AG04450 (cell line): Measurements from ENCODE around the gene FOXD4. TPM values are rescaled to one million over a fixed set of nuclear protein-coding genes. Genes with fewer than 3 reads are reported as not detected.
"Not testable (repeated sequence)": the region's sequence is repeated elsewhere in the genome, so short reads cannot be mapped to it uniquely, and the experiment has no call there.

Experiments
- CTCF ChIA-PET: fragments of 300-600, 350-600 bp; formaldehyde crosslinking; extraction: SDS; loops from one replicate; lab custom pipeline; 2022; ENCODE audit warnings: antibody characterized with exemption, inconsistent platforms; lab: Charles Lee
- POLR2A ChIA-PET: fragments of 350-600 bp; formaldehyde crosslinking; extraction: SDS; loops from one replicate; lab custom pipeline; 2021; ENCODE audit warnings: antibody characterized with exemption, inconsistent platforms; lab: Yijun Ruan, JAX
- DNase-seq: peaks from one replicate; pipeline ENCODE4 v3.0.0-alpha.2; 2011; ENCODE audit warnings: low read depth, low spot score
- H3K27ac ChIP-seq: one replicate; pipeline ENCODE4 v1.5.1; 2012; ENCODE audit warnings: low read depth, low read length, control low read depth
- H3K27me3 ChIP-seq: one replicate; pipeline ENCODE4 v1.6.0; 2012; ENCODE audit warnings: low read length; ENCODE audit not compliant: control insufficient read depth, insufficient read depth
- H3K4me3 ChIP-seq: 2 replicates; pipeline ENCODE4 v1.5.1; 2011; ENCODE audit warnings: mild to moderate bottlenecking, low read depth, low read length, control low read depth
- H3K9me3 ChIP-seq: 2 replicates; pipeline ENCODE4 v1.5.1; 2012; ENCODE audit warnings: low read length; ENCODE audit not compliant: control insufficient read depth, insufficient read depth
- polyA plus RNA-seq: library from polyadenylated mRNA; depleted of rRNA; stranded (reverse); fragments of >200 nt; gene quantifications from 2 replicates; pipeline ENCODE4 v1.2.3, GENCODE V29; 2011; rRNA removed

FOXD4 gene
- polyA plus RNA-seq, 1 experiment, result not detected

DNA sequence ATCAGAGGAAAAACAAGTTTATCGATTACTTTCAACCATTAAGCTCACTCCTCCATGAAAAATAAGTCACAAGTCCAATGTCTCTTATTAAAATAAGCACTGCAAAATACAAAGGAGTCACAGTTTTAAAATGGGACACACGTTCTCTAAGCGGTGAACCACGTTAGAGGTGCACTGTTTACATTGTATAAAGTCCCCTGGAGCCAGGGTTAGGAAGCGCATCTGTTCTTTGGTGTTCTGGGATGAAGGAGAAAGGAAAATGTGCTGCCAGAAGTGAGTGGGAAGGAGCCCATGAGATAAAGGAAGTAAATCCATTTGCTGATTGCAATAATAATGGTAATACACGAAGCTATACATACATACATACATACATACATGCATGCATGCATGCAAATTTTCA, 30.4 kb downstream of the FOXD4 start:
- H3K27me3 ChIP-seq, POLR2A ChIA-PET, CTCF ChIA-PET, H3K9me3 ChIP-seq, H3K4me3 ChIP-seq, DNase-seq, H3K27ac ChIP-seq: not testable (repeated sequence)

DNA sequence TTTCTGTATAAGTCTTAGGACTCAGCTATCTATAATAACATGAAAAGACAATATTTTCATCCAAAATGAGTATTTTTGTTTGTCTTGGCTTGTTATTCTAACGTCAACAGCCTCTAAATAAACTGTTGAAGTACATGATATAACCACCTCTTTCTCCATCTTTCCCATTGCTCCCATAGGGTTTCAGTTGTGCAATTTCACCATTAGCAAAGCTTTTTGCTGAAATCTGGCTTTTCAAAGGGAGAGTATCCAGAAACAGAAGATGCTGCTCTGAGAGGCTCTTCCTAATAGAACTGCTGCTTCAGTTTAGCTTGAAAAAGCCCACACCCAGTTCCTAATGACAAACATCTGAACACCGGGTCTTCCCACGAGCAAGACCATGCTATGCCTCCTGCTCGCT, 31.1 kb downstream of the FOXD4 start:
- H3K4me3 ChIP-seq, H3K27me3 ChIP-seq, CTCF ChIA-PET, DNase-seq, H3K27ac ChIP-seq, POLR2A ChIA-PET, H3K9me3 ChIP-seq: not testable (repeated sequence)

DNA sequence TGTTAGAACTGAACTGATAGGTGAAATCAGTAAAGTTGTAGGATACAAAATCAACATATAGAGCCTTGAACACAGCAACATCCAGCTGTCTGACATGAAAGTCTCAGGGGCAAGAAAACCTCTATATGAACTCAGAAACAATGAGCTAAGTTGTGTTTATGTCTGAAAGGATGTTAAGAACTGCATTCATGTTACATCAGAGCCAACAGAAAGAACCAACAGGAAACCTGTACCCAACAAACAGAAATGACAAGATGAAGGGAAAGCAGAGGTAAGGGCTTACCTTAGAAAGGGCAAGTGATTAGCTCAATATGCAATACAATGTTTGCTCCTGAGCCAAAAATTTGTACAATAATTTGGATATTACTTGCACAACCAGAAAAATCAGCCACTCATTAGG, 31.5 kb downstream of the FOXD4 start:
- H3K27ac ChIP-seq, H3K9me3 ChIP-seq, H3K4me3 ChIP-seq, H3K27me3 ChIP-seq, DNase-seq, POLR2A ChIA-PET, CTCF ChIA-PET: not testable (repeated sequence)

DNA sequence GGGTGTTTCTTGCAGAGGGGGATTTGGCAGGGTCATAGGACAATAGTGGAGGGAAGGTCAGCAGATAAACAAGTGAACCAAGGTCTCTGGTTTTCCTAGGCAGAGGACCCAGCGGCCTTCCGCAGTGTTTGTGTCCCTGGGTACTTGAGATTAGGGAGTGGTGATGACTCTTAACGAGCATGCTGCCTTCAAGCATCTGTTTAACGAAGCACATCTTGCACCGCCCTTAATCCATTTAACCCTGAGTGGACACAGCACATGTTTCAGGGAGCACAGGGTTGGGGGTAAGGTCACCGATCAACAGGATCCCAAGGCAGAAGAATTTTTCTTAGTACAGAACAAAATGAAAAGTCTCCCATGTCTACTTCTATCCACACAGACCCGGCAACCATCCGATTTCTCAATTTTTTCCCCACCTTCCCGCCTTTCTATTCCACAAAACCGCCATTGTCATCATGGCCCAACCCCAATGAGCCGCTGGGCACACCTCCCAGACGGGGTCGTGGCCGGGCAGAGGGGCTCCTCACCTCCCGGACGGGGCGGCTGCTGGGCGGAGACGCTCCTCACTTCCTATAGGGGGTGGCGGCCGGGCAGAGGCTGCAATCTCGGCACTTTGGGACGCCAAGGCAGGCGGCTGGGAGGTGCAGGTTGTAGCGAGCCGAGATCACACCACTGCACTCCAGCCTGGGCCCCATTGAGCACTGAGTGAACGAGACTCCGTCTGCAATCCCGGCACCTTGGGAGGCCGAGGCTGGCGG, 35.1 kb downstream of the FOXD4 start:
- DNase-seq, H3K9me3 ChIP-seq, H3K27me3 ChIP-seq, H3K27ac ChIP-seq, POLR2A ChIA-PET, CTCF ChIA-PET, H3K4me3 ChIP-seq: not testable (repeated sequence)

DNA sequence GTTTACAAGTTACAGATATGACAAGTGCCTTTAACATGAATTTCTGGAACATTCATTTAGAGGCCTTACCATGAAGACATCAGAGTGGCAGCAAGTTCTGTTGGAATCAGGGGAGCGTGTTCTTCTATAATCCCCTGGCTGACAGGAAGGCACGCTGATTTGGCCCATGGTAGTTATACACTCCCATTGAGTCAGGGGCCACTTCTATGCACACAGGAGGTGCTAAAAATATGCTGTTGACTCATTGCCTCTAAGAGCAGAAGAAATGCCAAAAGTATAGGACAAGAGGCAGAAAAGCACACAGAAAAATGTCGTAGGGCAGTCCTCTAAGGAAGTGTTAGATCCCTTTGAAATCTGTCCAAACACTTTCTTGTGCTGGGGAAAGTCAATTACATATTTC, 39.9 kb downstream of the FOXD4 start:
- H3K27ac ChIP-seq, CTCF ChIA-PET, H3K27me3 ChIP-seq, H3K4me3 ChIP-seq, H3K9me3 ChIP-seq, POLR2A ChIA-PET, DNase-seq: not testable (repeated sequence)

DNA sequence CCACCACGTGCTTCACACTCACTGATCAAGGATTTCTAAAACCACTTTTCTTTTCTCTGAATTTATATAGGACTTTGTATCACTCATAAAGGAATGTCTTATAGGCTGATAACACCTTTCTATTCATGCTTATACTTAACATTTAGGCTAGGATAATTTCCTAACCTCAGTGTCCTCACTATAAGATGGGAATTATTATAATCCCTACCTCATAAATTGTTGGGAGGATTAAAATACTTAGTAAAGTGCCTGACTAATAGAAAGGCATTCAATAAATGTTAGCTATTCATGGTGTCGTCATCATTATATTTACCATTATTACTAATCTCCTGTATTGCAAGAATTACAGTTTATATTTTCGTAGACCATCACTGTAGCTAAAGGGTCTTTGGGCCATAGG, 41.8 kb downstream of the FOXD4 start:
- H3K27me3 ChIP-seq, POLR2A ChIA-PET, CTCF ChIA-PET, H3K27ac ChIP-seq, DNase-seq, H3K4me3 ChIP-seq, H3K9me3 ChIP-seq: not testable (repeated sequence)

DNA sequence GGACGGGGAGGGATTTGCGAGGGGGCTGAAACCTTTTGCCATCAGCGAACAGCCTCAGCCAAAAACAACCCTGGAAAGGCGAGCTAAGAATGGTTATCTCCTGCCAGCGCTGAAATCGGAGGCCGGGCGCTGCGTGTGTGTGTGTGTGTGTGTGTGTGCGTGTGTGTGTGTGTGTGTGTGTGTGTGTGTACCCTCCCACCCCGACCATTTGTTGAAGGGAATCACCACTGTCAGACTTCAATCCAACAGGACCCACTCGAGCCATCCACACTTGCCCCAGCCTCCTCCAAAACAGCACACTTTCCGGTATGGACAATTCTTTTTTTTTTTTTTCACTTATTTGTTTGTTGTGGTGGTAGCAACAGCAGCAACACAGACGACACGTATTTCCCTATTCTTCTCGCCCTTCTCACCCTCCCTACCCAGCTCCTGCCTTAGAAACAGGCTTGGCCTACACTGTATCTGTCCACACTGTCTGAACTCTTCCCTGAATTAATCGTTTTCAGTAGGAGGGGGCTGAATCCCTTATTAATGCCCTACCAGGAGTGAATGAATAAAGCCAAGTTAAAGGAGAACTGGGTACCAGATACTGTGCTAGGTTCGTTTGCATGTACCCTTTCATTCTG, 44.2 kb downstream of the FOXD4 start:
- POLR2A ChIA-PET, H3K27me3 ChIP-seq, DNase-seq, CTCF ChIA-PET, H3K27ac ChIP-seq, H3K9me3 ChIP-seq: not testable (repeated sequence)
- peak overlapping the region; percentile 51 for H3K4me3 ChIP-seq

DNA sequence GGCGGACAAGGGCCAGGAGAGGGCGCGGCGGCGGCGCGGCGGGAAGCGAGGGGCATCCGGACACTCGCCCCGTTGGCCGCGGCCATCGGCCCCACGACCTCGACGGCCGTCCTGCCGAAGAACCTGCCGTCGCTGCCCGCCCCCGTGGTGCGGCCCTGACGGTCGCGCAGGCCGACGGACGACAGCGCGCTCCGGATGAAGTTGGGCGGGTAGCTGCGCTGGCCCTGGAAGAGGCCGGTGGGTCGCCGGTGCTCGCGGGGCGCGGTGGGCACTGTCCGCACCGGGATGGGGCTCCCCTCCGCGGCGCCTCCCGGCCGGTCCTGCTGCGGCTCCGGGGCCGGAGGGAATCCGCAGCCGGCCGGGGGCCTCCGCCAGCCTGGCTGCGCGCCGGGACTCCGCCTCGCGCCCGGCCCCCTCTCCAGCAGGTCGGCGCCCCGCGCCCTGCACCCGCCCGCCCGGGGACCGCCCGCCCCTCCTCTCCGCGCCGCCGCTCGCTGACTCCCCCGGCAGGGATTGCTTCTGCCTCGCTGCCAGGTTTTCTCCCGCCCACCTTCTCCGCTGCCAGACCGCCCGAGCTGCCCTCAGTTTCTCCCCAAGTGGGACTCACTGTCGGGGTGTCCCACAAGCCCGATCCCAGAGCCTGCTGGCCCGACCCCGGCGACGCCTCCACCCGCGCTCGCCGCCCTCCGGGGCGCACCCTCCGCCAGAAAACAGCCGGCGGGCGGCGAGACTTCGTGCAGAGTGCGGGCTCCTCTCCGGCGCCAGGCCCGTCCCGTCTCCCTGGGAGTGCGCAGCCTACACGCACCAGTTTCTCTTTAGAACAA, 44.9 kb downstream of the FOXD4 start:
- POLR2A ChIA-PET, CTCF ChIA-PET: not testable (repeated sequence)
- peak overlapping the region; percentile 39 for H3K27ac ChIP-seq

More for the DNA sequence above, 44.9 kb downstream of the FOXD4 start:
- H3K27me3 ChIP-seq, H3K9me3 ChIP-seq, DNase-seq: not testable (repeated sequence)
- peak overlapping the region; percentile 51 for H3K4me3 ChIP-seq

Other genes with a start within 250 kb of the FOXD4 start
- 7.2 and 9.7 TPM in 2 replicates for gene WASHC1, start 89.0 kb downstream of the FOXD4 start, polyA plus RNA-seq
- 19.1 and 30.5 TPM in 2 replicates for gene ZNG1A, start 60.6 kb upstream of the FOXD4 start, polyA plus RNA-seq
- gene DOCK8, start 96.4 kb upstream of the FOXD4 start, polyA plus RNA-seq, result 0.05 TPM in 1 of 2 replicates, not detected in the other